Measurements from ENCODE around the gene LGALS12.

The LGALS12 gene

DNA sequence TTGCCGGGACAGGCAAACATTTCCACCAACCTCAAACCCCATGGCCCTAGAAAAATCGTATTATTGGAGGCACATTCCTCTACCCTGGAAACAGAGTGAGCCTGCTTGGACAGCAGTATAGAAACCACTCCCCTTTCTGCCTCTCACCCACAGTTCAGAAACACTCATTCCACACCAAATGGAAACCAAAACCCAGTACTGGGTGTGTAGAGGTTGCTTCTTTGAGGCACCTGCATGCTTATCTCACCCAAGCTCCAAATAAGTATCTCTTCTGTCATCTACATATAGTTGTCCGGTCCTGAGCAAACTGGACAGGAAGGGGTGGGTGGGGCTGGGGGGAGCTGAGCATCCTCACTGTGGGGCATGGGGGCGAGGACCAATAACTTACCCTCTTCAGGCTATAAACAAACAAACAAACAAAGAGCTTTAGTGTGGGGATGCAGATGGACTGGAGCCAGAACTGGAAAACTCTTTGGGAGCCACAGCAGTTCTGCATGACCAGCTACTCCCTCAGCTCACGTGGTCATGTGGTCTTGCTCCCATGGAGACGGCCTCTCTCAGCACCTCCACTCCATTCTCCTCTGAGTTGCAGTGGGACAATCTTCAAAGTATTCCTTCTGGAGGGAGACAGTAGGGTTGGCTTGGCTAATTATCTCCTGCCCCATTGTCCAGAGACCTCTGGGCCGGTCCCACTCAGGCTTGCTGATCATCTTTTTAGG lies 58.3 kb downstream of the LGALS12 start:
- DNase-seq: no peak

DNA sequence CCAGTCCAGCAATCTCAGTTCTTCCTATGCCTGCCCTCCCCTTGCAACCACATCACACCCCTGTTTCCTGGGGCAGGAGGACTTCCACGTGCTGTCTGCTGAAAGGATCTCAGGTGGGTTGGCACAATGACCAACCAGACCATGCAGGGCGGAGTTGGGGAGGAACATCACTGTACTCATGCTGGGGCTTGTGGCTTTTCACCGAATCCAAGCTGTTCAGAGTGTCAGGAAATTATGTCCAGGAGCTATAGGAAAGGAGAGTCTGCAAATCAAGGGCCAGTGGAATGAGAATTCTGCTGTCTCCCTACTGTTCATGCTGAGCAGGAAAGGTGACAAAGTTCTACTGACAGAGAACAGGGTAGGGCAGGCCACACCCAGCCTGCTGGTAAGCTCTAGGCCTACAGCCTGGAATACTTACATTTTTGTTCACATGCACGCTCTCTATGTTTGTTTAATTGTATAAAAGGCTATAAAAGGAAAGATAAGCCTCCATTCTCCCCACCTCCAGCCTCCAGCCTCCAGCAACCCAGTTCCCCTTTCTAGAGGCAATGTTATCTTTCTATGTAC lies 59.0 kb downstream of the LGALS12 start:
- no peak for DNase-seq

Data from activated CD4-positive, alpha-beta T cell treated with anti-CD3 and anti-CD28 coated beads, Interleukin-2, amount 50 U/mL, for 1 hour (primary cell).